HAP-1 (cell line): Measurements from ENCODE around the gene CDC20.
"Not testable (repeated sequence)": the region's sequence is repeated elsewhere in the genome, so short reads cannot be mapped to it uniquely, and the experiment has no call there.

Experiments
- DNase-seq, 2 experiments: peaks; one replicate each; pipeline ENCODE4 v3.0.0-alpha.2; 2016 to 2020; ENCODE audit warnings: low spot score in 2 of 2
- H3K27me3 ChIP-seq: fragments of 250-450 bp; sonication (Bioruptor Pico); 2 replicates; pipeline ENCODE4 v1.5.1; 2020; ENCODE audit warnings: low read depth, mild to moderate bottlenecking, moderate library complexity
- H3K36me3 ChIP-seq: fragments of 250-450 bp; sonication (Bioruptor Pico); replicated peaks from 2 replicates; pipeline ENCODE4 v1.5.1; 2020; ENCODE audit warnings: mild to moderate bottlenecking
- H3K4me1 ChIP-seq: fragments of 250-450 bp; sonication (Bioruptor Pico); 2 replicates; pipeline ENCODE4 v1.5.1; 2020; ENCODE audit warnings: mild to moderate bottlenecking
- H3K4me3 ChIP-seq: fragments of 250-450 bp; sonication (Bioruptor Pico); 2 replicates; pipeline ENCODE4 v1.5.1; 2020; ENCODE audit warnings: mild to moderate bottlenecking, moderate library complexity
- H3K9me3 ChIP-seq: fragments of 250-450 bp; sonication (Bioruptor Pico); 2 replicates; pipeline ENCODE4 v1.5.1; 2020; ENCODE audit warnings: mild to moderate bottlenecking, moderate library complexity
- in situ Hi-C: fragments of 300-500 bp; cut with MboI; formaldehyde crosslinking; loops from 3 replicates; pipeline ENCODE4 v1.14.3; 2020; ENCODE audit warnings: low sequenced_read_pairs, inconsistent platforms, mixed read lengths

The CDC20 gene

DNA sequence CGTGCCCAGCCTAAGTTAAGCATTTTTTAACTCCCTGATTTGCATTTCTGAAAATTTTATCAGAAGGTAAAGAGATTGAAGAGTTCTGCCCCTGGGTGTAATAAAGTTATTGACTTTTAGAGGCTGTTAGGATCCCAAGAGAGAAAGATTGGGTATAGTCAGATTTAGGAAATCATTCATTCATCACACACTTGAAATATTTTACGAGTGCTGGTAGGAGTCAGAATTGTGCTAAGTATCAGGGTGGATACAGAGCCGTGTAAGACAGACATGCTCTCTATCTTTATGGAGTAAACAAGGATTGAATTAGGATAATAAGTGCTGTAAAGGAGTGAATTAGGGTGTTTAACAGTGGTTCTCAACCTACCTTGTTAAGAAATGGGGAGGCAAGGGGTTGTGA is 33.9 kb downstream of the CDC20 start:
- H3K9me3 ChIP-seq, result no peaks in the 10 kb centered on the region
- no peak for DNase-seq
- peaks cover 6% of the 10 kb centered on the region for H3K4me1 ChIP-seq
- in situ Hi-C loops, result no loop called here
- H3K36me3 ChIP-seq, result no peaks in the 10 kb centered on the region
- H3K27me3 ChIP-seq, result no peaks in the 10 kb centered on the region
- H3K4me3 ChIP-seq, result no peak overlapping the region

DNA sequence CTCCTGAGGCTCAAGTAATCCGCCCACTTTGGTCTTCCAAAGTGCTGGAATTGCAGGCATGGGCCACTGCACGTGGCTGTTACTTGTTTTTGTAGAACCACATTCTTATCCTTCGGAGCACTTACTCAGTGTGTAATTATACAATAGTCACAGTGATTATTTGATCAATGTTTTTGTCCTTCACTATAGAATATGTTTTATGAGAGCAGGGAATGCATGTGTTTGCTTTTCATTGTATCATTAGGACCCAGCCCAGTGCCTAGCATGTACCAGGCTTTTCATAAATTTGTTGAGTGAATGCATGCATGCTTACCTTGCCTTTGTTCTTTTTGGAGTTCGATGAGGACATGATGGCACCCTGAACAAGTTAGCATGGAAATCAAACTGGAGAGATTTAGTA is 36.7 kb downstream of the CDC20 start:
- no peak for DNase-seq
- no peak overlapping the region for H3K4me3 ChIP-seq
- H3K36me3 ChIP-seq, result no peaks in the 10 kb centered on the region
- no peaks in the 10 kb centered on the region for H3K9me3 ChIP-seq
- H3K27me3 ChIP-seq, result no peaks in the 10 kb centered on the region
- peaks cover 3% of the 10 kb centered on the region; the same call in 1 of the 2 replicates for H3K4me1 ChIP-seq
- in situ Hi-C loops, result no loop called here

- in situ Hi-C loops, result no loop called here
- no peak overlapping the region for H3K4me3 ChIP-seq
- H3K36me3 ChIP-seq, result no peaks in the 10 kb centered on the region
- no peaks in the 10 kb centered on the region for H3K27me3 ChIP-seq
- no peaks in the 10 kb centered on the region for H3K4me1 ChIP-seq
- no peak for DNase-seq
- H3K9me3 ChIP-seq, result no peaks in the 10 kb centered on the region
Measured at GRCh38 chr1:43396059-43396458, 37.3 kb downstream of the CDC20 start.

- no peaks in the 10 kb centered on the region for H3K4me1 ChIP-seq
- no peaks in the 10 kb centered on the region; the same call in 1 of the 2 replicates for H3K36me3 ChIP-seq
- no peak for DNase-seq
- H3K9me3 ChIP-seq, result no peaks in the 10 kb centered on the region
- no peaks in the 10 kb centered on the region for H3K27me3 ChIP-seq
- in situ Hi-C loops, result no loop called here
- no peak overlapping the region for H3K4me3 ChIP-seq
Measured at GRCh38 chr1:43398227-43398626, 39.4 kb downstream of the CDC20 start.

DNA sequence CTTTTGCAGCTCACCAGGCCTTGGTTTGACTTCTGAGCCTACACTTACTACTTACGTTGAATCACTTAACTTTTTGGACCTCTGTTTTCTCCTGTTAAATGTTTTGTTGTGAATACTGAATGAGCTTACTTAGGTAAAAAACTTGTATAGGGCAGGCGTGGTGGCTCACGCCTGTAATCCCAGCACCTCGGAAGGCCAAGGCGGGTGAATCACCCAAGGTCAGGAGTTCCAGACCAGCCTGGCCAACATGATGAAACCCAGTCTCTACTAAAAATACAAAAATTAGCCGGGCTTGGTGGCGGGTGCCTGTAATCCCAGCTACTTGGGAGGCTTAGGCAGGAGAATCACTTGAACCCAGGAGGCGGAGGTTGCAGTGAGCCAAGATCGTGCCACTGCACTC is 41.7 kb downstream of the CDC20 start:
- H3K4me3 ChIP-seq, H3K9me3 ChIP-seq, H3K4me1 ChIP-seq, in situ Hi-C loops, DNase-seq, H3K27me3 ChIP-seq: not testable (repeated sequence)
- H3K36me3 ChIP-seq, result peaks cover 14% of the 10 kb centered on the region

GRCh38 chr1:43402089-43402865 is 43.5 kb downstream of the CDC20 start:
- Histone ChIP-seq H3K9me3 (no peaks in the 10 kb centered on the region), H3K4me3 (no peak overlapping the region), H3K4me1 (no peaks in the 10 kb centered on the region), H3K27me3 (no peaks in the 10 kb centered on the region), H3K36me3 (peaks cover 21% of the 10 kb centered on the region)
- in situ Hi-C loops, result no loop called here
- no peak for DNase-seq

- peaks cover 29% of the 10 kb centered on the region for H3K36me3 ChIP-seq
- H3K4me3 ChIP-seq, result no peak overlapping the region
- no peaks in the 10 kb centered on the region for H3K4me1 ChIP-seq
- no peak for DNase-seq
- in situ Hi-C loops, result no loop called here
- H3K27me3 ChIP-seq, result no peaks in the 10 kb centered on the region
- no peaks in the 10 kb centered on the region for H3K9me3 ChIP-seq
Measured at GRCh38 chr1:43404353-43404752, 45.6 kb downstream of the CDC20 start.

DNA sequence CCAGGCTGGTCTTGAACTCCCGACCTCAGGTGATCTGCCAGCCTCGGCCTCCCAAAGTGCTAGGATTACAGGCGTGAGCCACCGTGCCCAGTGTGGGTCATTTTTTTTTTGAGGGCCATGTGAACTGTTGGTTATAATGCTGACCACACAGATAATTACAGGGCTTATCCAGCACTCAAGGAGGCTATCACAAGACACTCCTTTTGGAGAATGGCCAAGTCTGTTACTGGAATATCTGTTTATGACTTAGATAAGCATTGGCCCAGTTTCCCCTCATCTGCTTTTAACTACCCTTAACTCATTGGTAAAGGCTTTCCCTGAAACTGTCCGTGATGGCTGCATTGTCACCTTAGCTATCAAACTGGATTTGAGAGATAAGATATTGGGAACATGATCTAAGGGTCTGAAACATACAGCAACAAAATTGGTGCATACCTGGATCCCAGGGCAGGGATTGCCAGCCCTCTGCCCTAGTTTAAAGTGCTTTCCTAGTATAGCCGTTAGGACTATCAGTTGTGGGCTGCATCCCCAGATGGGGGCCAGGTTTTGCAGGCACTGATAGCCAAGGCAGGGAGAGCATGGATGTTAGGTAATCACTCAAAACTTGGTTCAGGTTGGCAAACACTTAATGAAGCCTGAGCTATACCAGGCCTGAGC is 46.6 kb downstream of the CDC20 start:
- Histone ChIP-seq H3K4me1 (no peaks in the 10 kb centered on the region), H3K4me3 (no peak overlapping the region), H3K36me3 (peaks cover 34% of the 10 kb centered on the region), H3K27me3 (no peaks in the 10 kb centered on the region), H3K9me3 (no peaks in the 10 kb centered on the region)
- in situ Hi-C loops, result no loop called here
- no peak for DNase-seq

DNA sequence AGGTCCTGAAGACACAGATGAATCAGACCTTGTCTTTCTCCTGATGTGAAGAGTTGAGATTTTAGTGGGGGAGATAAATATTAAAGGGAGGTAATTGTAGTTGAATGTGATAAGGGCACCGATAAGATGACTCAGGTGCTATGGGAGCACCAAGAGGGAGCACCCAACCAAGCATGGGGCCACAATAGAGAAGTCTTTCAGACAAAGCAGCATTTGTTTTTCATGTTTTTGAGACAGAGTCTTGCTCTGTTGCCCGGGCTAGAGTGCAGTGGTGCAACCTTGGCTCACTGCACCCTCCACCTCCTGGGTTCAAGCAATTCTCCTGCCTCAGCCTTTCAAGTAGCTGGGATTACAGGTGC is 47.1 kb downstream of the CDC20 start:
- no peak overlapping the region for H3K4me3 ChIP-seq
- in situ Hi-C loops, result no loop called here
- no peaks in the 10 kb centered on the region for H3K27me3 ChIP-seq
- H3K4me1 ChIP-seq, result no peaks in the 10 kb centered on the region
- peaks cover 34% of the 10 kb centered on the region for H3K36me3 ChIP-seq
- no peak for DNase-seq
- no peaks in the 10 kb centered on the region for H3K9me3 ChIP-seq

GRCh38 chr1:43410571-43410970 is 51.8 kb downstream of the CDC20 start:
- no peak overlapping the region for H3K4me3 ChIP-seq
- no peaks in the 10 kb centered on the region for H3K4me1 ChIP-seq
- no peaks in the 10 kb centered on the region for H3K27me3 ChIP-seq
- in situ Hi-C loops, result loop anchor here (5.0 kb wide), 1 partner anchor 183 kb away; no protein-coding TSS in a partner anchor
- DNase-seq, result no peak
- no peaks in the 10 kb centered on the region for H3K9me3 ChIP-seq
- H3K36me3 ChIP-seq, result peaks cover 19% of the 10 kb centered on the region
